GM12874 (cell line): Measurements from ENCODE around the gene FHAD1.
A peak's percentile ranks its signal among the peaks of the same experiment; 100 is the strongest.

Experiments used
- TF ChIP-seq, protein P1 (sequence below): IDR thresholded peaks from 2 replicates; pipeline ENCODE4 v1.5.1; 2011; ENCODE audit warnings: low read depth, mild to moderate bottlenecking, control low read depth, low read length, moderate library complexity; ENCODE audit not compliant: insufficient read depth

Gene FHAD1

DNA sequence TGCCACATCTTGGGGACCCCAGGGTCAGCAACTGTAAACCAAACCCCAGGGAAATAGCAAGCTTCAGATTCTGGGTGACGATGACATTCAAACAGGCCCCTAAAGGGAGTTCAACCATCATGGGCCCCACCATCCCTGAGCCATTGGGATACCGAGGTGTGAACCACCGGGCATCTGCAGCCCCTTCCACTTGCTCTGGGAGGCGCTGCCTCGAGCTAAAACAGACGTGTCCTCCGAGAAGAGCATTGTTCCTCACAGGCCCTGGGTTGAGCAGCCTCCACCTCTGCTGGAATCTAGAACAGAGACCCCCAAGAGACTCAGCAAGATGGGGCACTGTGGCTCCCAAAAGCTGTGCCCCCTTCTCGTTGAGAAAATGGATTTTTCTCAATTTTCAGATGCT, 143.6 kb downstream of the FHAD1 start:
- TF ChIP-seq, protein P1, sequence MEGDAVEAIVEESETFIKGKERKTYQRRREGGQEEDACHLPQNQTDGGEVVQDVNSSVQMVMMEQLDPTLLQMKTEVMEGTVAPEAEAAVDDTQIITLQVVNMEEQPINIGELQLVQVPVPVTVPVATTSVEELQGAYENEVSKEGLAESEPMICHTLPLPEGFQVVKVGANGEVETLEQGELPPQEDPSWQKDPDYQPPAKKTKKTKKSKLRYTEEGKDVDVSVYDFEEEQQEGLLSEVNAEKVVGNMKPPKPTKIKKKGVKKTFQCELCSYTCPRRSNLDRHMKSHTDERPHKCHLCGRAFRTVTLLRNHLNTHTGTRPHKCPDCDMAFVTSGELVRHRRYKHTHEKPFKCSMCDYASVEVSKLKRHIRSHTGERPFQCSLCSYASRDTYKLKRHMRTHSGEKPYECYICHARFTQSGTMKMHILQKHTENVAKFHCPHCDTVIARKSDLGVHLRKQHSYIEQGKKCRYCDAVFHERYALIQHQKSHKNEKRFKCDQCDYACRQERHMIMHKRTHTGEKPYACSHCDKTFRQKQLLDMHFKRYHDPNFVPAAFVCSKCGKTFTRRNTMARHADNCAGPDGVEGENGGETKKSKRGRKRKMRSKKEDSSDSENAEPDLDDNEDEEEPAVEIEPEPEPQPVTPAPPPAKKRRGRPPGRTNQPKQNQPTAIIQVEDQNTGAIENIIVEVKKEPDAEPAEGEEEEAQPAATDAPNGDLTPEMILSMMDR, result 0 out of 2 replicates have a peak, but pooled peaks have one; percentile 3

DNA sequence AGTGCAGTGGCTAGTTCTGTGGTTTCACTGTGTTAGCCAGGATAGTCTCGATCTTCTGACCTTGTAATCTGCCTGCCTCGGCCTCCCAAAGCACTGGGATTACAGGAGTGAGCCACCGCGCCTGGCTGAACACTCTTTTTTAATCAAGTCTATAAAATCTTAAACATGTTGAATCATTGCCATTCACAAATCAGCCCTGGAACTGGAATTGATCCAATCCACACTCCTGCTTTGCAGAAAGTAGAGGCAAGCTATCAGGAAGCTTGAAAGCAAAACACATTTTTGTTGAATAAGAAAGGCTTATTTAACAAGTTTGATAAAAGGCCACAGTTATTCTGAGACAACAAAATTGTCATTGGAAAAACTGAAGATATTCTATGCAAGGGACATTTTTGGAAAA, 144.3 kb downstream of the FHAD1 start:
- TF ChIP-seq, protein P1, result no peak

DNA sequence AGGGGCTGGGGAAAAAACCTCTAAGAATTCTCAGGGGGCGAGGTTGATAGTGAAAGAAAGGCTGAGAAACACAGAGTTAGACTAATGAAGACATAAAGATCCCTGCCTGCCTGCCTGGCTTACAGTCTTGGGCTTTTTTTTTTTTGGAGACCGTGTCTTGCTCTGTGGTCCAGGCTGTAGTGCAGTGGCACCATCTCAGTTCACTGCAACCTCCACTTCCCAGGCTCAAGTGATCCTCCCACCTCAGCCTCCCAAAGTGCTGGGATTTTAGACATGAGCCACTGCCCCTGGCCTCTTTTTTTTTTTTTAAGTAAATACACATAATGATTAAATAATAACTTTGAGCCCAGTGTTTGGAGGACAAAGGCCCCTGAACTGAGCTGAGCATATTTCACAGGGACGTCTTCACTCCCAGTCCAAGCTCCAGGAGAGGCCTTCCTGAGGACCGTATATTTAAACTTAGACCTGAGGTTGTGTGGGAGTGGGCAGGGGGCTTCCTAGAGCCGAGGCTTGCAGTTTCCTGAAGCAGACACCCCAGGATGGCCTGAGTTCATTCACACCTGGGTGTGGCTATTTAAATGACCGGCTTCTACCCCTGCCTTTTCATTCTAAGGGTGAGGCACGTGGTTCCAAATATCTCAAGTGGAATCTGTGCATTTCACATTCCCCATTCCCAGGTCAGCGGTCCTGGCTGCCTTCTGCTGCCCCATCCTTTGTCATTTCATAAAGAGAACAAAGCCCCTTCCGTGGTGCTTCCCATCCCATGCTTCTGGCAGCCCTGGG, 146.6 kb downstream of the FHAD1 start:
- TF ChIP-seq, protein P1, result no peak

DNA sequence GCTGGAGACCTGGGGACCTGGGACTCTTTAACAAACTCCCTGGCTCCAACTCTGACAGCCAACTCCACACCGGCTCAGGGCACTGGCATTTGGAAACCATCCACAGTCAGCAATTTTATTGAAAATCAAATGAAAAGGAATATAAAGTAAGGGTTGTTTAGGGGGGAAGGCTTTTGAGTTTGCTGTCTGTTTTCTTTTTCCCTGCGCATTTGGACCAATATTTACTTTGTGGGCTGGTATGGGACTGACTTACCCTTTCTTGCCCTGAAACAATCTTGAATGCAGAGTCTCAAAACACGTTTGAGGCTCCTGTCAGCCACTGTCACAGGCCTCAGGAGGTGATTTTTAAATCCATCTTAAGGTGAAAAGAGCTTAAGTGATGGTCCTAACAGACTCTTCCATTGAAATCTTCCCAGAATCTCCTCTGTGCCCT, 147.3 kb downstream of the FHAD1 start:
- TF ChIP-seq, protein P1, result no peak

DNA sequence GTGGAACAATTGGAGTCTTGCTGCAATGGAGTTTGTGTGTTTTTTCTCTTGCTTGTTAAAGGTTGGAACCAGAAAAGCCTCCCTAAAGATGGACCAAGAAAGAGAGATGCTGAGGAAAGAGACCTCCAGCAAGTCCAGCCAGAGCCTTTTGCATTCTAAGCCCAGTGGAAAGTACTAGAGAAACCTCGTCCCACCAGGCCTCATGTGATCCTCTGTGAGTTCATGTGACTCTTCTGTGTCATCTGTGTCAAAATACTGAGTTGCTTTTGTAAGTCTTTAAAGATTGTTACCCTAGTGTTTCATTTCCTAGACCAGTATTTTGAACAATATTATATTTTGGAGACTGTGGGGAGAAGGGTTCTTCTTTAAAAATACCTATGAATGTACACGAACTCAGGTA, 150.2 kb downstream of the FHAD1 start:
- TF ChIP-seq, protein P1, result no peak

DNA sequence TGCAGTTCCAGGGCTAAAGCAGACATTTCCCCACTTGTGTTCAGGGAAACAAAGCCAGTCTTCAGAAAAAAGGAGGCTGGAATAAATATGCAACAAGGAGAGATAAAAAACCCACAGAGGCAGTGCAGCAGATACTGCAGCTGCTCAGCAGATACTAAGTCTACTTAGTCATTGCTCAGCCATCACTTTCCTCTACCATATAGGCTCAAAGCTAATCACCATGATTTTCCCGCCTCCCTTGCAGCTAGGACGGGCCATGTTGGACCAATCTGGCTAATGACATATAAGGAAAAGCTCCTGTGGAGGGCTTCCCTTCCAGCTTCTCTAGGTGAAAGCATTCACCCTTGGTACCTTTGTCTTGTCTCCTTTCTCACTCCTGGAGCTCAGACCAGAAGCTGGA, 152.7 kb downstream of the FHAD1 start:
- TF ChIP-seq, protein P1, result no peak

DNA sequence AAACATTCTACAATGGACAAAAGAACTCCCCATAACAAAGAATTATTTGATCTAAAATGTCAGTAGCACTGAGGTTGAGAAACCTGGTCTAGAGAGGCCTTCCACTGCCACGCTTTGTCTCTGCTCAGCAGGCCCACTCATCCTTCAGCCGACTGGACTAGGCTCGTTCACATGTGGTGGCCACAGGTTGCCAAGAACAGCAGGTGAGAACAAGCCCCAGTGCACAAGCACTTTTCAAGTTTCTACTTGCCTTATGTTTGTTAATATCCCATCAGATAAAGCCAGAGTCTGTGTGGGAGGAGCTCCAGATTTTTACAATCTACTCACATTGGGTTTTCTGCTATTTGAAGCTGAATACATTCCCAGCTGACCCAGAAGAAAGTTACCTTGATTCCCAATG, 153.6 kb downstream of the FHAD1 start:
- TF ChIP-seq, protein P1, result no peak
